KMS-11 (cell line): ENCODE data around the gene TIMP3.

Experiments used
- H2AFZ ChIP-seq: fragments of 200-600 bp; sonication (generic); 2 replicates; pipeline ENCODE4 v1.6.1; 2016; ENCODE audit warnings: antibody characterized with exemption, mixed run types, low read depth
- H3K27ac ChIP-seq: fragments of 200-600 bp; sonication (generic); 2 replicates; pipeline ENCODE4 v1.6.1; 2016; ENCODE audit warnings: mild to moderate bottlenecking, mixed run types
- H3K27me3 ChIP-seq: fragments of 200-600 bp; sonication (generic); 2 replicates; pipeline ENCODE4 v1.6.1; 2017; ENCODE audit warnings: mild to moderate bottlenecking, low read depth, mixed run types, moderate library complexity; ENCODE audit not compliant: insufficient read depth
- H3K36me3 ChIP-seq: fragments of 200-600 bp; sonication (generic); 2 replicates; pipeline ENCODE4 v1.6.1; 2017; ENCODE audit warnings: mild to moderate bottlenecking, mixed run types; ENCODE audit not compliant: insufficient read depth
- H3K4me1 ChIP-seq: fragments of 200-600 bp; sonication (generic); 2 replicates; pipeline ENCODE4 v1.6.1; 2016; ENCODE audit warnings: mild to moderate bottlenecking, low read depth, mixed run types; ENCODE audit not compliant: poor library complexity, severe bottlenecking
- H3K4me2 ChIP-seq: fragments of 200-600 bp; sonication (generic); 2 replicates; pipeline ENCODE4 v1.7.0; 2016; ENCODE audit warnings: mild to moderate bottlenecking, mixed run types
- H3K4me3 ChIP-seq: fragments of 200-600 bp; sonication (generic); IDR thresholded peaks from 2 replicates; pipeline ENCODE4 v1.6.1; 2017; ENCODE audit warnings: low read depth, low read length, mixed read lengths; ENCODE audit not compliant: insufficient read depth
- H3K79me2 ChIP-seq: fragments of 200-600 bp; sonication (generic); 2 replicates; pipeline ENCODE4 v1.6.1; 2016; ENCODE audit warnings: low read depth, mixed run types; ENCODE audit not compliant: insufficient read depth
- H3K9ac ChIP-seq: fragments of 200-600 bp; sonication (generic); 2 replicates; pipeline ENCODE4 v1.6.1; 2016; ENCODE audit warnings: mild to moderate bottlenecking, mixed run types
- H4K20me1 ChIP-seq: fragments of 200-600 bp; sonication (generic); 2 replicates; pipeline ENCODE4 v1.6.1; 2016; ENCODE audit warnings: mild to moderate bottlenecking, mixed run types; ENCODE audit not compliant: insufficient read depth
- TF ChIP-seq, protein P1 (sequence below): fragments of 200-600 bp; sonication (generic); conservative IDR thresholded peaks from 2 replicates; pipeline ENCODE4 v1.6.1; 2017; ENCODE audit warnings: low read depth, mild to moderate bottlenecking, antibody characterized with exemption, low read length, moderate library complexity, mixed read lengths

Gene TIMP3

DNA sequence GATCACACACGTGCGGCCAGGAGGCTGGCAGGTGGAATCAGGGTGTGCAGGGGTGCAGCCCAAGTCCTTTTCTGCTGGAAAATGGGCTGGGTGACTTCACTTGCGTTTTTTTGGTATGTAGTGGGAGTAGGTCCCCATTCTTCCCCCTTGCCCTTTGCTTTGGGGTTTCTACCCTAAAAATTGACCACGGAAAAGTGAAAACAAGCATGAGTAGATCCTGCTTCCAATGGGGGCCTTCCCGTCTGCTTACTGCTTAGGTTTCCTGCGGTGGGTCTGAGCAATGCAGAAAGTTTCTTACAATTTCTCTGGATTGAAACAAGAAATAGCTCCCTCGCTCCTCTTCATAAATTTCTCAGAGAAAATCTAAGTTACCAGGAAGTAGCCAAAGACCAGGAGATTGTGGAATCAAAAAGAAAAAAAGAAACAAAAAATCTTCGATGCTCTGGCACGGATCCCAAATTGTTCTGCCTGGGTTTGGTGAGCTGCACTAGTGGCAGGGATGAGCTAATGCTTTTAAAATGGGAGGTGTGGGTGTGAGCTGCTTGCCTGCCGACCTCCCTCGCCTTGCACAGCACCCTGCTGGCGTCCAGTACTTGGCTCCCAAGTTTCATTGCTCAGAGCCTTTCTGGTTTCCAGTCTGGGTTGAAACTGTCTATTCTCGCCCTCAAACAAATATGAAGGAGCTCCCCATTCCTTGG is 2.4 kb downstream of the TIMP3 start:
- Histone ChIP-seq H3K9ac (no peak overlapping the region), H3K4me3 (no peak overlapping the region), H3K4me2 (no peak overlapping the region), H4K20me1 (no peaks in the 10 kb centered on the region), H3K79me2 (no peaks in the 10 kb centered on the region), H3K36me3 (no peaks in the 10 kb centered on the region), H3K27me3 (no peaks in the 10 kb centered on the region), H3K4me1 (no peaks in the 10 kb centered on the region), H2AFZ (no peak overlapping the region), H3K27ac (no peak overlapping the region)
- TF ChIP-seq, protein P1, sequence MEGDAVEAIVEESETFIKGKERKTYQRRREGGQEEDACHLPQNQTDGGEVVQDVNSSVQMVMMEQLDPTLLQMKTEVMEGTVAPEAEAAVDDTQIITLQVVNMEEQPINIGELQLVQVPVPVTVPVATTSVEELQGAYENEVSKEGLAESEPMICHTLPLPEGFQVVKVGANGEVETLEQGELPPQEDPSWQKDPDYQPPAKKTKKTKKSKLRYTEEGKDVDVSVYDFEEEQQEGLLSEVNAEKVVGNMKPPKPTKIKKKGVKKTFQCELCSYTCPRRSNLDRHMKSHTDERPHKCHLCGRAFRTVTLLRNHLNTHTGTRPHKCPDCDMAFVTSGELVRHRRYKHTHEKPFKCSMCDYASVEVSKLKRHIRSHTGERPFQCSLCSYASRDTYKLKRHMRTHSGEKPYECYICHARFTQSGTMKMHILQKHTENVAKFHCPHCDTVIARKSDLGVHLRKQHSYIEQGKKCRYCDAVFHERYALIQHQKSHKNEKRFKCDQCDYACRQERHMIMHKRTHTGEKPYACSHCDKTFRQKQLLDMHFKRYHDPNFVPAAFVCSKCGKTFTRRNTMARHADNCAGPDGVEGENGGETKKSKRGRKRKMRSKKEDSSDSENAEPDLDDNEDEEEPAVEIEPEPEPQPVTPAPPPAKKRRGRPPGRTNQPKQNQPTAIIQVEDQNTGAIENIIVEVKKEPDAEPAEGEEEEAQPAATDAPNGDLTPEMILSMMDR, result no peak

DNA sequence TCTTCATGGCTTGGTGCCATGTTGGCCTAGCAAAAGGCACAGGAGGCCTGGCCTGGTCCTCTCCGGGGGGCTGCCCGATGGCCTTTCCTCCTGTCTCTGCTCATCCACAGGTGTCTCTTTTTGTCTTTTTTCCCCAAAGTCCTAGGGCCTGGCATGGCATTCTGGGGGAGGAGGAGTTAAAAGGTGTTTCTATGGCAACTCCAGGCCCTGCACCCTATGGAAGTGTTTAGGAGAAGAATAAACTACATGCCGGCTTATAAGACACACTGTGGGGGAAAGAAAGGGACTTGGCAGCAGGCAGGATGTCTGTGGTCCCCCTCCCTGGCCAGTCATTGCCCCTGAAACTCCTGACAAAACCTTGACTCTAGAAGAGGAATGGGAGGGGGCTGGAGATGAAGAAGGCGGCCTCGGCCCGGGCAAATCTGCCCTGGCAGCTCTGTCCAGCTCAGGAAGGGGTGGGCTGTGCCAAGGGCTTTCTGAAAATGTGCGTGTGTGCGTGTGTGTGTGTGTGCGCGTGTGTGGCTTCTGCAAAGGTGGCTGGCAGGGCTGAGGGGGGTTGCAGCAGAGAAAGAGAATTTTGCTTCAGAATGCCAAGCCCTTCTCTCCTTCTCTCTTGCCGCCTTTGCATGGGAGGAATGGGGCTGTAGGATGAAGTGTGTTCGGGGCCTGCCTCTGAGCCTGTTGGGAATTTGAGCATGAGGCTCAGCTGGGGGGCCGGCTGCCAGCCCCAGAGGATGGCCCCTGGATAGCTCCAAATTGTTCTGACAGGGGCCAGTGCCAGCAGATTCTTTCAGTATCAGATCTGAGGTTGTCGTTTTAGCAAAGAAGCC is 3.2 kb downstream of the TIMP3 start:
- H3K4me3 ChIP-seq, result no peak overlapping the region
- no peaks in the 10 kb centered on the region for H4K20me1 ChIP-seq
- H3K36me3 ChIP-seq, result no peaks in the 10 kb centered on the region
- H3K9ac ChIP-seq, result no peak overlapping the region
- H3K4me1 ChIP-seq, result no peaks in the 10 kb centered on the region
- no peak overlapping the region for H2AFZ ChIP-seq
- H3K79me2 ChIP-seq, result no peaks in the 10 kb centered on the region
- TF ChIP-seq, protein P1, result no peak
- H3K4me2 ChIP-seq, result no peak overlapping the region
- no peak overlapping the region for H3K27ac ChIP-seq
- H3K27me3 ChIP-seq, result no peaks in the 10 kb centered on the region

GRCh38 chr22:32805361-32805881 is 3.9 kb downstream of the TIMP3 start:
- no peaks in the 10 kb centered on the region for H4K20me1 ChIP-seq
- H2AFZ ChIP-seq, result no peak overlapping the region
- H3K4me1 ChIP-seq, result no peaks in the 10 kb centered on the region
- no peaks in the 10 kb centered on the region for H3K79me2 ChIP-seq
- TF ChIP-seq, protein P1, result no peak
- no peak overlapping the region for H3K9ac ChIP-seq
- no peaks in the 10 kb centered on the region for H3K27me3 ChIP-seq
- no peaks in the 10 kb centered on the region for H3K36me3 ChIP-seq
- no peak overlapping the region for H3K4me3 ChIP-seq
- no peak overlapping the region for H3K27ac ChIP-seq
- no peak overlapping the region for H3K4me2 ChIP-seq

GRCh38 chr22:32806296-32806695 is 4.8 kb downstream of the TIMP3 start:
- Histone ChIP-seq H3K36me3 (no peaks in the 10 kb centered on the region), H3K79me2 (no peaks in the 10 kb centered on the region), H2AFZ (no peak overlapping the region), H3K4me1 (no peaks in the 10 kb centered on the region), H4K20me1 (no peaks in the 10 kb centered on the region), H3K4me3 (no peak overlapping the region), H3K4me2 (no peak overlapping the region), H3K27me3 (no peaks in the 10 kb centered on the region), H3K27ac (no peak overlapping the region), H3K9ac (no peak overlapping the region)
- TF ChIP-seq, protein P1, result no peak
